ENCODE data around the gene PDGFD.

Gene PDGFD

DNA sequence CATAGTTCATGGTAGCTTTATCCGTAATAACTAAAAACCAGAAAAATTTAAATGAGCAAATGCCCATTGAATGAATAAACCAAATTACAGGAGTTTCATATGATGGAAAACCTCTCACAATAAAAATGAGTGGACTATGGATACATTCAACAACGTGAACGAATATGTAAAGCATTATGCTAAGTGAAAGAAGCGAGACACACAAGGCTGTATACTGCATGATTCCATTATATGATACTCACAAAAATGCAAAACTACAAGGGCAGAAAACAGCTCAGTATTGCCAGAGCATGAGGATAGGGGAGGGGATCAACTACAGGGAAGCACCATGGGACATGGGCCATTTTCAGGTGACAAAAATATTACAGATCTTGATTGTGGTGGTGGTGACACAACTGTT lies 105.3 kb downstream of the PDGFD start:
- TF ChIP-seq CEBPB (IDR thresholded peaks at IDR 0.05) (no peak), EP300 (IDR thresholded peaks at IDR 0.05; ENCODE audit: borderline replicate concordance) (no peak), NFIC (IDR thresholded peaks at IDR 0.05) (no peak), EGR1 (IDR thresholded peaks at IDR 0.05) (no peak), CREB1 (IDR thresholded peaks at IDR 0.05; ENCODE audit: low read depth) (no peak), FOXM1 (IDR thresholded peaks at IDR 0.05; ENCODE audit: borderline replicate concordance, low read depth) (no peak), RAD21 (IDR thresholded peaks at IDR 0.05; ENCODE audit: low read depth) (no peak), TCF12 (IDR thresholded peaks at IDR 0.05; ENCODE audit: low read depth) (no peak)
- TF ChIP-seq, protein P1, sequence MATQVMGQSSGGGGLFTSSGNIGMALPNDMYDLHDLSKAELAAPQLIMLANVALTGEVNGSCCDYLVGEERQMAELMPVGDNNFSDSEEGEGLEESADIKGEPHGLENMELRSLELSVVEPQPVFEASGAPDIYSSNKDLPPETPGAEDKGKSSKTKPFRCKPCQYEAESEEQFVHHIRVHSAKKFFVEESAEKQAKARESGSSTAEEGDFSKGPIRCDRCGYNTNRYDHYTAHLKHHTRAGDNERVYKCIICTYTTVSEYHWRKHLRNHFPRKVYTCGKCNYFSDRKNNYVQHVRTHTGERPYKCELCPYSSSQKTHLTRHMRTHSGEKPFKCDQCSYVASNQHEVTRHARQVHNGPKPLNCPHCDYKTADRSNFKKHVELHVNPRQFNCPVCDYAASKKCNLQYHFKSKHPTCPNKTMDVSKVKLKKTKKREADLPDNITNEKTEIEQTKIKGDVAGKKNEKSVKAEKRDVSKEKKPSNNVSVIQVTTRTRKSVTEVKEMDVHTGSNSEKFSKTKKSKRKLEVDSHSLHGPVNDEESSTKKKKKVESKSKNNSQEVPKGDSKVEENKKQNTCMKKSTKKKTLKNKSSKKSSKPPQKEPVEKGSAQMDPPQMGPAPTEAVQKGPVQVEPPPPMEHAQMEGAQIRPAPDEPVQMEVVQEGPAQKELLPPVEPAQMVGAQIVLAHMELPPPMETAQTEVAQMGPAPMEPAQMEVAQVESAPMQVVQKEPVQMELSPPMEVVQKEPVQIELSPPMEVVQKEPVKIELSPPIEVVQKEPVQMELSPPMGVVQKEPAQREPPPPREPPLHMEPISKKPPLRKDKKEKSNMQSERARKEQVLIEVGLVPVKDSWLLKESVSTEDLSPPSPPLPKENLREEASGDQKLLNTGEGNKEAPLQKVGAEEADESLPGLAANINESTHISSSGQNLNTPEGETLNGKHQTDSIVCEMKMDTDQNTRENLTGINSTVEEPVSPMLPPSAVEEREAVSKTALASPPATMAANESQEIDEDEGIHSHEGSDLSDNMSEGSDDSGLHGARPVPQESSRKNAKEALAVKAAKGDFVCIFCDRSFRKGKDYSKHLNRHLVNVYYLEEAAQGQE (IDR thresholded peaks at IDR 0.05; ENCODE audit: low read depth) = no peak

DNA sequence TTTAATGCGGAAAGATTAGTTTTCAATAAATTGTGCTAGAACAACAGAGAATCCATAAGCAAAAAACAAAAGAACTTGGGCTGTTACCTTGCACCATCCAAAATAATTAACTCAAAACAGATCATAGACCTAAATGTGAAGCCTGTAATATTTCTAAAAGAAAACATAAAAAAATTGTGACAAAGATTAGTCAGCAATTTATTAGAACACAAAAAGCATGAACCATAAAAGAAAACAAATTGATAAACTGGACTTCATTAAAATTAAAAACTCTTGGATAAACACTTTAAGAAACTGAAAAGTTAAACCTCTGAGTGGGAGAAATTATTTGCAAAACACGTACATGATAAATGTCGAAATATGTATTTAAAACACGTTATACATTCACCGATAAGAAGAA lies 106.0 kb downstream of the PDGFD start:
- TF ChIP-seq RAD21 (IDR thresholded peaks at IDR 0.05; ENCODE audit: low read depth) (no peak), TEAD4 (IDR thresholded peaks at IDR 0.05) (no peak), CREB1 (IDR thresholded peaks at IDR 0.05; ENCODE audit: low read depth) (no peak), EP300 (IDR thresholded peaks at IDR 0.05; ENCODE audit: borderline replicate concordance) (no peak), CEBPB (IDR thresholded peaks at IDR 0.05) (no peak), NFIC (IDR thresholded peaks at IDR 0.05) (no peak), YY1 (IDR thresholded peaks at IDR 0.05; ENCODE audit: low read depth) (no peak), MAX (IDR thresholded peaks at IDR 0.05) (no peak), TAF1 (IDR thresholded peaks at IDR 0.05; ENCODE audit: low read depth) (no peak), TCF12 (IDR thresholded peaks at IDR 0.05; ENCODE audit: low read depth) (no peak), EGR1 (IDR thresholded peaks at IDR 0.05) (no peak), FOXM1 (IDR thresholded peaks at IDR 0.05; ENCODE audit: borderline replicate concordance, low read depth) (no peak), ZBTB7A (IDR thresholded peaks at IDR 0.05; ENCODE audit: low read depth) (no peak)
- TF ChIP-seq, protein P1 (IDR thresholded peaks at IDR 0.05; ENCODE audit: low read depth) = no peak
- TF ChIP-seq, protein P2, sequence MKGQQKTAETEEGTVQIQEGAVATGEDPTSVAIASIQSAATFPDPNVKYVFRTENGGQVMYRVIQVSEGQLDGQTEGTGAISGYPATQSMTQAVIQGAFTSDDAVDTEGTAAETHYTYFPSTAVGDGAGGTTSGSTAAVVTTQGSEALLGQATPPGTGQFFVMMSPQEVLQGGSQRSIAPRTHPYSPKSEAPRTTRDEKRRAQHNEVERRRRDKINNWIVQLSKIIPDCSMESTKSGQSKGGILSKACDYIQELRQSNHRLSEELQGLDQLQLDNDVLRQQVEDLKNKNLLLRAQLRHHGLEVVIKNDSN (IDR thresholded peaks at IDR 0.05) = no peak

GRCh38 chr11:104055596-104055995 lies 108.4 kb downstream of the PDGFD start:
- TF ChIP-seq EGR1 (IDR thresholded peaks at IDR 0.05) = no peak
- TF ChIP-seq NFIC (IDR thresholded peaks at IDR 0.05) = no peak
- TF ChIP-seq, protein P2 (IDR thresholded peaks at IDR 0.05) = no peak
- TF ChIP-seq, protein P1 (IDR thresholded peaks at IDR 0.05; ENCODE audit: low read depth) = no peak
- TF ChIP-seq TEAD4 (IDR thresholded peaks at IDR 0.05) = no peak

DNA sequence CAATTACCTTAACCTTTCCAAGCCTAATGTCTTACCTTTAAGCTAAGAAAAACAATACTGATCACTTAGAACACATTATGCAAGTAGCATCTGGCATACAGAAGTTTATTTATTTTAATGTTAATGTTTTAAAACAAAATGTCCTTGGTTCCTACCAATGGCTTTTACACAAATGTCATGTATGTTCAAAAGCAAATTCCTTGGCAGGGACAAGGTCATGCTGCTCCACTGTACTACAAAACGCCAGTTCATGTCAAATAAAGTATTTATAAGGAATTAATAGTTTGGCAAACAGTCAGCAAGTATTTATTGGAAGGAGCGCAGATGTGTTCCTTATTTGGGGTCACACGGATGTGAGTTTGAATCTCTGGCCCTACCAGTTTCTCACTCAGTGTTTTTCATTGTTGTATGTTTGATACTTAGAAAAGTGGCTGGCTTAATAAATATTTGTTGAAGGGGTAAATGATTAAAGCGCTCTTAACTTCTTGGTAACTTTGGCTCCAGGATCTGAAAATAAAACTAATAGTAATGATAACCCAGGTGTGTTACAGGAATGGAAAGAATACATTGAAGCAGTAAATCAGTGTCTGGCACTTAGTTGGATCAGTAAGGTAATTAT lies 108.9 kb downstream of the PDGFD start:
- TF ChIP-seq CEBPB (IDR thresholded peaks at IDR 0.05) (no peak), CREB1 (IDR thresholded peaks at IDR 0.05; ENCODE audit: low read depth) (no peak), NFIC (IDR thresholded peaks at IDR 0.05) (no peak), EGR1 (IDR thresholded peaks at IDR 0.05) (no peak), TAF1 (IDR thresholded peaks at IDR 0.05; ENCODE audit: low read depth) (no peak), MAX (IDR thresholded peaks at IDR 0.05) (no peak), RAD21 (IDR thresholded peaks at IDR 0.05; ENCODE audit: low read depth) (no peak), ZBTB7A (IDR thresholded peaks at IDR 0.05; ENCODE audit: low read depth) (no peak), YY1 (IDR thresholded peaks at IDR 0.05; ENCODE audit: low read depth) (no peak), EP300 (IDR thresholded peaks at IDR 0.05; ENCODE audit: borderline replicate concordance) (no peak), TEAD4 (IDR thresholded peaks at IDR 0.05) (no peak), TCF12 (IDR thresholded peaks at IDR 0.05; ENCODE audit: low read depth) (no peak), FOXM1 (IDR thresholded peaks at IDR 0.05; ENCODE audit: borderline replicate concordance, low read depth) (no peak)
- TF ChIP-seq, protein P2 (IDR thresholded peaks at IDR 0.05) = no peak
- TF ChIP-seq, protein P1 (IDR thresholded peaks at IDR 0.05; ENCODE audit: low read depth) = no peak

Measured in Ishikawa (cell line).